NCI-H774 (cell line): ENCODE results near the gene FBXL7.

Experiments used
- DNase-seq: peaks from one replicate; lab custom pipeline; 2025; lab: John Stamatoyannopoulos, UW

FBXL7 gene

DNA sequence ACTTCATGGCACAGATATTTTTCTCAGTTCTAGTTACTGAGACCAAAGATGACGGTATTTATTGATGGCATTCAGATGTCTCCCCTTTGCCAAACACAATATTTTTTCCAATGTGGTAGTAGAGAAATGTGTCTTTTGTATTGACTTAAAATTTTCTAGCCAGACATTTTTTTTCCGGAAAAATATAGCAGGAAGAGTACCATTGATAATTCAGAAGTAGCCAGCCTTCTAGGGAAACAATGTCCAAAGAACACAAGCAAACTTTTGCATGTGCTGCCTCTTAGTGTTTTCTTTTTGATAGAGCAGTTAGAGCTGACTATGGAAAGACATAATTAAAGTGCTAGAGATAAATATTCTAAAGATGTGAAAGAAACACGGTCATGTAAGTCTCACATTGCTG lies 448.2 kb downstream of the FBXL7 start:
- no peak for DNase-seq

DNA sequence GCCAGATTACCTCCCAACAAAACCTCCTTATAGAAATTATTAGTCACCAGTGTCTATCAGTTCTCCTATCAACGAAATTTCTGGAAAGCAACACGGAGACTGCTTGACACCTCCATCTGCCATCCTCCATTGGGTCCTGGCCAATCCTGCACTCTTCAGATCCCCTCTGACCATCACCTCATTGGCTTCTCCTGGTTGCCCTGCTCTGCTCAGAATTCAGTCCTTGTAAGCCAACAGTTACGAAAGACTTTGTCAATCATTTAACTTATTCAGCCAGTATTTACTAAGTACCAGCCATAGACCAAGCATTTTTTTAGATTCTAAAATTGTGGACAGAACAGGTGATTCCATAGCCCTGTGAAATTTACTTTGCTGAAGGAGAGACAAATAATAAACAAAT lies 451.1 kb downstream of the FBXL7 start:
- no peak for DNase-seq

DNA sequence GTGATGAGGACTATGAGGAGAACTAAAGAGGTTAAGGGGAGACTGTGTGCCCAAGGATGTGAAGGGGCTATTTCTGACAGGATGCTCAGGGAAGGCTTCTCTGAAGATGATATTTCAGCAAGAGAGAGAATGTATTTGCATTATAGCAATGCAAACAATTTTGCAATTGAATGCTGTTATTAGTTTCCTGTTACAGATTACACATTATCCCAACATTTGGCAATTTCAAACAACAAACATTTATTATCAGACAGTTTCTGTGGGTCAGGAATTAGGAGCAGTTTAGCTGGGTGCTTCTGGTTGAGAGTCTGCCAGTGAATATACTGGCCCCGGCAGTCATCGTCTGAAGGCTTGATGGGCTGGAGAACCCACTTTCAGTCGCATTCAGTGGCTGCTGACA lies 451.6 kb downstream of the FBXL7 start:
- DNase-seq: no peak

DNA sequence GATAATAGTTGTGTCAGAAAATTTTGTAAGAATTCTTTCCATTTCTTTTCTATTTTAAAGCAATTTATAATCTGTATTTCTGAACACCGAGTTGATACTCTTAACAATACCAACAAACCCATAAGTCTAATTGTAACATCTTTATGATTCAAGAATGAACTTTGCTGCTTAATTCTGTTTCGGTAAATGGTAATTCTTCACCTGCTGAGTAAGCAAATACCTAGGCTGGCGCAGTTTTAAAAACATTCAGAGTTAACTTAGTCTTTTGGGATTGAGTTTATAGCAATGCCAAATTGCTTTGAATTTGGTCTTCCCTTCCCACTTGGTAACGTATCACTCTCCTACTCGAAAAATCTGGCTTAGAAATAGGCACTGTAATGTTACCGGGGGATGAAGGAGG lies 456.6 kb downstream of the FBXL7 start:
- no peak for DNase-seq

DNA sequence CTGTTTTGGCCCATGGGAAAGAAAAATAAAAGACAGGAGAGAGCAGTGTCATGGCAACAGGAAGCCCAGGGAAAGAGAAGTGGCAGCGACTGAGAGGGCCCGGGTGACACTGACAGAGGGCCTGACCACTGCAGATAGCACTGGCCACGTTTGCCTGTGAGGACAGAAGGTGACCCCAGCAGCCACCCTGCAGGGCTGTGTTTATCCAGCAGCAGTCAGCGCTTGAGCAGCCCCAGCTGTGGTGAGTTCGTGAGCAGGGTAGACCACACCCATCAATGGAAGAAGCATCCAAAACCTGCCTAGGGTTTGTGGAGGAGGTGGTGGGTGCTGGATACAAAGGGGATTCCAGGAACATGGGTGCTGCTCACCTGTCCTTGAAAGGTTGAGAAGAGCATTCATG lies 457.1 kb downstream of the FBXL7 start:
- DNase-seq: no peak

DNA sequence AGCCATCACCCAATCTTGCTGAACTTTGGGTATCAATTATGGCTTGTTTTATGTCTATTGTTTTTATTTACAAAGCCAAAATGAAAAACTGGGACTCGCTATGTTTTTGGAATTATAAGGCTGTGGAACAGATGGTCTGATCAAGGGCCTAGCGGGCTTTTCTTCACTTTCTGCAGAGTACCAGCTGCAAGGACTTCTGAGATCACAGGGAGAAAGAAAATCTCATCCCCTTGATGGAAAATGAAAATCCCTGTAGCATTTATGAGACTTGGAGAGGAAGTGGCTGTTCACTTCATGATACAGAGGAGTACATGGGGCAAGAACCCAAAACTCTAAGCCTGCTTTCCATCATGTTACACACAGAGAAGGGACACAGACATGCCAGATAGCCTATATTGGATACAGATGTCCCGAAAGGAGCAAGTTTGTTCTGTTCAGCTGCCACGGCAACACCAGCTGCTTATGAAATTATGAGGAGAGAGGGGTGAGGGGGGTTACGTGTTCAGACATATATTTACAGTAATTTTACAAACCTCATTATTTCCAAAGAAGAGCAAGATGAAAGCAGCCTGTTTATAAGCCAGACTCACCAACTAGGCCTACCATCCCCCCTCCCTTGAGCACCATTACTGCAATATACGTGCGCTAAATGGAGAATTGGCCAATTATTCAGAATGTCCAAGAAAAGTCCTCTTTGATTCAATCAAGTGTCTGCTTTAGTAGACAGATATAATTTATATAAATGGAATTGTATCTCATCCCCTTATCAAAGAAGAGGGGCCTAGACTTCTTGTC lies 459.6 kb downstream of the FBXL7 start:
- no peak for DNase-seq

DNA sequence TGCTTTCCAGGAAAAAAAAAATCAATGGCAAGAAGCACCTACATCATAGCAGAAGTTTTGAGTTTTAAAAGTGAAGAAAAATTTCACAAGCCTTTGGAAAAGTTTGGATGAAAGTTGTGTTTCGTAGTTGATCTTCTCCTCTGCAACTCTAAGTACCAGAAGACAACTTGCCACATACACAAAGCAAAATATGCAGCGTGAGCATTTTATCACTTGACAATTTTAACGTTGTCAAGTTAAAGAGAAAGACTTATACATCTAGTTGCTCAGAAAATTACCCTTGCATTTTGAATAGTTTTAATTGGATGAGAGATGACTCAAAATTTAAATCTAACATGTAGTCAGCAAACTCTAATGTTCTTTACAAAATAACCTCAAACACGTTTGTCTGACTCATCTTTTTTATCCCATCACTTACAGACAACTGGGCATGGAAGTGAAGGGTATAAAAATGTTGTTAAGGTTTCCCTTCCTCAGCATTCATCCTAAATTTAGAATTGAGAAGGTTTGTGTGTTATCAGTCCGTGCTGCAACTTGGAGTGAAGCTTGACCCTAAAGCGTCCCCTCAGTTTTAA lies 466.2 kb downstream of the FBXL7 start:
- DNase-seq: no peak

DNA sequence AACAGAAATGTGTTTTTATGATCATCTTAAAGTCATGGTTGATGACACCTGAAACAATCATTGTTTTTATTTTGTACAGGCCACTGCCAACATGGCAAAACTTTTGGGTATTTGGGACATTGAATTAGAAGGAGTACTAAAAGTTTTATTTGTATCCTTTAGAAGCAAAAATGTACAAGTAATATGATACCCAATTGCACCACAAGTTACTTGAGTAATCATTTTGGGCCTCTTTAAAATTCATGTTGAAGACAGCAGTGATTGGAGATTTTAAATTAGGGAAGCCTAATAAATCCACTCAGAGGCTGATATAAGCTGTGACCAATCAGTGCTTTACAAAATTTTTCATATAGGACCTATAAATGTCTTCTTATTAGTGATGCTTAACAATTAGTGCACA lies 466.7 kb downstream of the FBXL7 start:
- DNase-seq: no peak

DNA sequence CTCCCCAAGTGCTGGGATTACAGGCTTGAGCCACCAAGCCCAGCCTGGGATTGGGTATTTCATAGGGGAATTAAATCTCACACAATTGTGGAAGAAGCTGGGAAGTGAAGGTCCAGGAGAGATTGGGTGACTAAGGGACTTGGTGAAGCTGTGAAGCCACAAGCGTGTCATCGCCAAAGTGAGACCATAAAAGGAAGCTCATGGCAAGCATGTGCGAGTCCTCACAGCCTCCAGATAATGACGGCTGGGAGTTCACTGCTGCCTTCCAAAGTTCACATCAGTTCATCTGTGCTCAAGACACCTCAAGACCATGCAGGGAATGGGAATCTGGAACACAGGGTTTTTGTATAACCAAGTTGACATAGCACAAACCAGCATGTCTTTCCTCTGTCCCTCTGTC lies 469.0 kb downstream of the FBXL7 start:
- no peak for DNase-seq

DNA sequence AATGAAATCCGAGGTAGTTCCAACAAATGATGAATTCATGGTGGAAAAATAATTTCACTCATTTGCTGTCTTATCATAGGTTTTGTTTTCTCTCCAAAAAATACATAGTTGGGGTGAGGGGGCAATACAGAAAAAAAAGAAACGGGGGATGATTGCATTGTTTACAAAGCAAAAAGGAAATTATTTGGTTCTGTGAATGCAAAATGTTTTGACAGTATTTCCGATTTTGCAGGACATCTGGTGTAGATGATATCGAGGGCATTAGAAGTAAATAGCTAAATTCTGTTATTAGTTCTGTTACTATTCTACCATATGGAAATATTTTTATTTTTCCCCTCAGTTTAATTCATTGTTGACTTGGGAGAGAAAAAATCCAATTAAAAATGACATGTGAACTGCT lies 477.9 kb downstream of the FBXL7 start:
- DNase-seq: no peak

DNA sequence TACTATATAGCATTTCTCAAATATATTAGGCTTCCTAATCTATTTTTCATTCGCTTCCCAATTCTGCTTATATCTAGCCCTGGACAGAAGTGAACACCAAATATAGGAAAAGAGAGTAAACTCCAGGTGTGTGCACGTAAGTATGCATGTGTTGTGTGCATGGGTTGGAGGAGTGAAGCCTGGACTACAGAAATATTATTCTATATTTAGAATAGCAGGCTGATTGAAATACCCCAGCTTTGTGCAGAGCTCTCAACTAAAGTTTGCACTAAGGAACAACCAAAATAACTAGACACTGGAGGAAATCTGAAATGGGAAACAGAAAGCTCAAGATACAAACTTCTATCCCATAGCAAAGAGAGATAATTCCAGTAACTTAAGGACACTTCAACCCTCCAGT lies 480.9 kb downstream of the FBXL7 start:
- DNase-seq: no peak

DNA sequence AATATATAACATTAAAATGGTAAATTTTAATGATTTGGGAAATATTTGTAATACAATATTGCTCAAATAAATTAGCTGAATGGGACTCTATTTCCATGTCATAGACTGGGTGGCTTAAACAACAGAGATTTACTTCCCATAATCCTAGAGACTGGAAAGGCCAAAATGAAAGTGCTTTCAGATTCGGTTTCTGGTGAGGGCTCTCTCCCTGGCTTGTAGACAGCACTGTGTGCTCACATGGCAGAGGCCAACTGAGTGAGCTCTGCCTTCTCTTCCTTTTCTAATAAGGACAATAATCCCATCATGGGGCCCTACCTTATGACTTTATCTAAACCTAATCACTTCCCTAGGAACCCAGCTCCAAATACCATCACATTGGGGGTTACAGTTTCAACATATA lies 483.4 kb downstream of the FBXL7 start:
- DNase-seq: no peak
